H1 (cell line): ENCODE measurements around the gene MNS1. TPM values are rescaled to one million over a fixed set of nuclear protein-coding genes. Genes with fewer than 3 reads are reported as not detected.

Experiments
- CTCF ChIA-PET: fragments of 300-600 bp; sonication (Branson Sonifier 250); formaldehyde crosslinking; loops from one replicate; lab custom pipeline; 2021; ENCODE audit not compliant: partially characterized antibody; lab: Charles Lee
- POLR2A ChIA-PET: fragments of 300-600 bp; sonication (Branson Sonifier 250); formaldehyde crosslinking; loops from one replicate; lab custom pipeline; 2021; ENCODE audit warnings: inconsistent platforms; ENCODE audit not compliant: partially characterized antibody; lab: Charles Lee
- DNase-seq, 2 experiments: peaks; one replicate each; pipeline versions ENCODE4 v3.0.0 to v3.0.0-alpha.2; 2010 to 2022; ENCODE audit warnings: low spot score in 2 of 2, low read depth in 1 of 2, mixed read lengths in 1 of 2
- FAIRE-seq: peaks from 2 replicates; lab custom pipeline; 2011; peaks lifted over from hg19 to GRCh38; lab: Jason Lieb, UNC
- H2AFZ ChIP-seq: 2 replicates; pipeline ENCODE4 v1.8.1; 2012; ENCODE audit warnings: low read length, inconsistent platforms
- H2AK5ac ChIP-seq: 2 replicates; pipeline ENCODE4 v1.6.1; 2013; ENCODE audit warnings: low read depth, low read length
- H2BK120ac ChIP-seq: replicated peaks from 2 replicates; pipeline ENCODE3; 2013; ENCODE audit warnings: low read depth, low read length, inconsistent platforms
- H2BK12ac ChIP-seq: 2 replicates; pipeline ENCODE4 v1.6.1; 2013; ENCODE audit warnings: low read depth, low read length
- H2BK15ac ChIP-seq: 2 replicates; pipeline ENCODE4 v1.6.1; 2013; ENCODE audit warnings: low read length
- H2BK20ac ChIP-seq: 2 replicates; pipeline ENCODE4 v1.6.1; 2013; ENCODE audit warnings: low read length
- H2BK5ac ChIP-seq: 2 replicates; pipeline ENCODE4 v1.6.1; 2013; ENCODE audit warnings: low read depth, low read length
- H3K14ac ChIP-seq: 2 replicates; pipeline ENCODE4 v1.6.1; 2013; ENCODE audit warnings: inconsistent platforms; ENCODE audit not compliant: insufficient read length
- H3K18ac ChIP-seq: 2 replicates; pipeline ENCODE4 v1.6.1; 2013; ENCODE audit warnings: low read length; ENCODE audit errors: extremely low read depth
- H3K23ac ChIP-seq: 2 replicates; pipeline ENCODE4 v1.6.1; 2013; ENCODE audit warnings: inconsistent platforms; ENCODE audit not compliant: insufficient read length
- H3K23me2 ChIP-seq: 2 replicates; pipeline ENCODE4 v1.6.1; 2013; ENCODE audit warnings: low read depth, low read length
- H3K27ac ChIP-seq: 2 replicates; pipeline ENCODE4 v1.6.1; 2011; ENCODE audit warnings: low read depth, low read length, inconsistent platforms
- H3K27me3 ChIP-seq, 4 experiments: replicated peaks in 1 of 4; 1 replicate in 1 of 4; 2 replicates in 3 of 4; pipeline versions ENCODE4 v1.6.1 to v1.8.1; 2011 to 2013; ENCODE audit warnings: low read length in 3 of 4, mild to moderate bottlenecking in 3 of 4, inconsistent platforms in 2 of 4, mixed read lengths in 2 of 4, moderate library complexity in 1 of 4; ENCODE audit not compliant: control insufficient read depth in 3 of 4, insufficient read depth in 3 of 4; ENCODE audit errors: extremely low read depth in 1 of 4
- H3K36me3 ChIP-seq, 4 experiments: 2 replicates each; pipeline versions ENCODE4 v1.6.1 to v1.8.1; 2011 to 2013; ENCODE audit warnings: mild to moderate bottlenecking in 4 of 4, low read length in 3 of 4, moderate library complexity in 2 of 4, control low read depth in 1 of 4, inconsistent platforms in 1 of 4; ENCODE audit not compliant: insufficient read depth in 4 of 4, control insufficient read depth in 2 of 4
- H3K4ac ChIP-seq: replicated peaks from 2 replicates; pipeline ENCODE3; 2013; ENCODE audit warnings: low read length, low read depth, mixed read lengths, inconsistent platforms; ENCODE audit not compliant: insufficient read length
- H3K4me1 ChIP-seq, 4 experiments: replicated peaks in 1 of 4; 1 replicate in 1 of 4; 2 replicates in 3 of 4; pipeline versions ENCODE4 v1.6.1 to v1.8.1; 2011 to 2013; ENCODE audit warnings: low read length in 3 of 4, inconsistent platforms in 2 of 4, mixed read lengths in 1 of 4; ENCODE audit not compliant: insufficient read depth in 4 of 4, control insufficient read depth in 3 of 4
- H3K4me2 ChIP-seq, 2 experiments: 2 replicates each; pipeline versions ENCODE4 v1.6.1 to v1.8.1; 2011 to 2013; ENCODE audit warnings: low read depth in 2 of 2, low read length in 2 of 2, control low read depth in 1 of 2, inconsistent platforms in 1 of 2, mild to moderate bottlenecking in 1 of 2; ENCODE audit not compliant: insufficient read depth in 1 of 2
- H3K4me3 ChIP-seq, 4 experiments: fragments of 200-600, 300-600 bp in 1 of 4; sonication (generic), shearing (Covaris generic), sonication (Bioruptor Twin) in 1 of 4; 2 replicates each; pipeline versions ENCODE4 v1.5.1 to v1.8.1; 2011 to 2016; ENCODE audit warnings: low read length in 4 of 4, low read depth in 3 of 4, control low read depth in 2 of 4, inconsistent platforms in 2 of 4, mild to moderate bottlenecking in 2 of 4, mixed read lengths in 1 of 4, moderate library complexity in 1 of 4; ENCODE audit not compliant: insufficient read depth in 2 of 4; ENCODE audit errors: extremely low read depth in 1 of 4
- H3K56ac ChIP-seq: replicated peaks from 2 replicates; pipeline ENCODE3; 2013; ENCODE audit warnings: low read depth, mild to moderate bottlenecking, mixed read lengths, low read length, inconsistent platforms; ENCODE audit not compliant: insufficient read length
- H3K79me1 ChIP-seq: 2 replicates; pipeline ENCODE4 v1.6.1; 2013; ENCODE audit warnings: low read depth, low read length, control low read depth
- H3K79me2 ChIP-seq, 2 experiments: 2 replicates each; pipeline versions ENCODE4 v1.6.1 to v1.8.1; 2012 to 2013; ENCODE audit warnings: low read length in 2 of 2, mild to moderate bottlenecking in 2 of 2, inconsistent platforms in 1 of 2; ENCODE audit not compliant: insufficient read depth in 2 of 2, control insufficient read depth in 1 of 2
- H3K9ac ChIP-seq, 4 experiments: replicated peaks in 1 of 4; 1 replicate in 1 of 4; 2 replicates in 3 of 4; pipeline versions ENCODE4 v1.6.1 to v1.8.1; 2011 to 2013; ENCODE audit warnings: low read depth in 3 of 4, low read length in 3 of 4, control low read depth in 2 of 4, mild to moderate bottlenecking in 2 of 4, moderate library complexity in 2 of 4, inconsistent platforms in 1 of 4; ENCODE audit errors: extremely low read depth in 1 of 4
- H3K9me3 ChIP-seq, 2 experiments: 2 replicates each; pipeline versions ENCODE4 v1.6.1 to v1.8.1; 2012 to 2013; ENCODE audit warnings: mild to moderate bottlenecking in 2 of 2, moderate library complexity in 2 of 2, control low read depth in 1 of 2, inconsistent platforms in 1 of 2, low read depth in 1 of 2, low read length in 1 of 2, mixed read lengths in 1 of 2; ENCODE audit not compliant: insufficient read depth in 2 of 2
- H4K20me1 ChIP-seq, 2 experiments: replicated peaks in 1 of 2; 2 replicates each; pipeline versions ENCODE3 to v1.8.1; 2011 to 2013; ENCODE audit warnings: inconsistent platforms in 2 of 2, low read length in 2 of 2, mild to moderate bottlenecking in 1 of 2; ENCODE audit not compliant: insufficient read depth in 2 of 2, control insufficient read depth in 1 of 2
- H4K5ac ChIP-seq: 2 replicates; pipeline ENCODE4 v1.6.1; 2013; ENCODE audit warnings: low read length, low read depth, mixed read lengths, inconsistent platforms; ENCODE audit not compliant: insufficient read length
- H4K8ac ChIP-seq: 2 replicates; pipeline ENCODE4 v1.8.0; 2013; ENCODE audit warnings: mild to moderate bottlenecking, moderate library complexity, low read length, inconsistent platforms; ENCODE audit not compliant: insufficient read depth; ENCODE audit errors: extremely low read depth
- H4K91ac ChIP-seq: replicated peaks from 2 replicates; pipeline ENCODE3; 2013; ENCODE audit warnings: low read length, mixed read lengths, inconsistent platforms; ENCODE audit not compliant: insufficient read length
- CEBPB ChIP-seq: IDR thresholded peaks from 2 replicates; pipeline ENCODE4 v1.6.1; 2012; ENCODE audit warnings: low read depth, low read length
- CTCF ChIP-seq, 3 experiments: IDR thresholded peaks; 1 replicate in 2 of 3; 2 replicates in 1 of 3; pipeline versions ENCODE4 v1.5.1 to v1.6.1; 2011; ENCODE audit warnings: low read length in 3 of 3, mild to moderate bottlenecking in 3 of 3, inconsistent platforms in 2 of 3, low read depth in 1 of 3, moderate library complexity in 1 of 3; ENCODE audit not compliant: insufficient read depth in 1 of 3; ENCODE audit errors: control extremely low read depth in 1 of 3
- HDAC2 ChIP-seq, 2 experiments: fragments of 300-600 bp in 1 of 2; sonication (generic) in 1 of 2; IDR thresholded peaks; 2 replicates each; pipeline ENCODE4 v1.6.1; 2011 to 2012; ENCODE audit warnings: low read depth in 2 of 2, low read length in 2 of 2, mild to moderate bottlenecking in 2 of 2, moderate library complexity in 2 of 2, borderline replicate concordance in 1 of 2, inconsistent platforms in 1 of 2
- RAD21 ChIP-seq, 2 experiments: IDR thresholded peaks in 1 of 2; conservative IDR thresholded peaks in 1 of 2; 2 replicates each; pipeline ENCODE4 v1.6.1; 2011; ENCODE audit warnings: low read depth in 2 of 2, low read length in 2 of 2, improper control_type of control experiment in 1 of 2, inconsistent platforms in 1 of 2, mild to moderate bottlenecking in 1 of 2, moderate library complexity in 1 of 2
- RNF2 ChIP-seq: fragments of 200-900, 300-1000 bp; sonication (generic); IDR thresholded peaks from 2 replicates; pipeline ENCODE4 v1.7.1; 2016; ENCODE audit warnings: borderline replicate concordance, low read depth, mild to moderate bottlenecking, antibody characterized with exemption, low read length; ENCODE audit not compliant: poor library complexity, severe bottlenecking; ENCODE audit errors: missing control alignments
- TEAD4 ChIP-seq: IDR thresholded peaks from 2 replicates; pipeline ENCODE4 v1.6.1; 2012; ENCODE audit warnings: low read depth, low read length, inconsistent platforms, mixed read lengths
- WGBS, 2 experiments: shearing (Covaris generic) in 1 of 2; methylation state at CpG; one replicate each; pipeline versions ENCODE4 v1.1.6 to v1.1.7; 2013 to 2015; ENCODE audit warnings: low lambda C conversion rate in 2 of 2, mixed read lengths in 2 of 2, inconsistent platforms in 1 of 2, low coverage in 1 of 2, missing lambda C conversion rate in 1 of 2; ENCODE audit not compliant: insufficient replicate concordance in 2 of 2, insufficient coverage in 1 of 2, insufficient read length in 1 of 2; ENCODE audit errors: extremely low coverage in 1 of 2, missing lambda C conversion rate in 1 of 2; 5-methylcytosine and 5-hydroxymethylcytosine counted together
- polyA plus RNA-seq, 7 experiments: library from polyadenylated mRNA; depleted of rRNA in 3 of 7; stranded (reverse) in 5 of 7; unstranded in 2 of 7; fragments of >200 nt in 5 of 7; fragments of 200-250 nt in 2 of 7; gene quantifications; 1 replicate in 5 of 7; 2 replicates in 1 of 7; 4 replicates in 1 of 7; pipeline versions ENCODE4 v1.2.1 to v1.2.3, GENCODE V29; 2011 to 2013; ENCODE audit warnings: missing spikeins in 2 of 7, mixed read lengths in 2 of 7
- total RNA-seq: library from RNA; stranded (reverse); fragmentation: NEBNext Ultra II Directional; extraction: Animal tissue kit (Norgen Biotek cat#: 25700); gene quantifications from 2 replicates; pipeline ENCODE4 v1.2.1, GENCODE V29; 2021

MNS1 gene
- total and polyA plus RNA-seq, 2 of the 8 experiments (the other 6 are each of a cell fraction or from before 2014, with no cell fraction given) = 0.57 TPM; not detected in 1

- no peak overlapping the region for H3K4me2 ChIP-seq
- no peak for TF ChIP-seq RNF2
- peak; percentile 45; the same call in 1 of the 2 replicates for TF ChIP-seq TEAD4
- TF ChIP-seq RAD21 (IDR thresholded peaks at IDR 0.05 in 1 of 2, conservative IDR thresholded peaks at IDR 0.05 in 1 of 2; ENCODE audit: low read depth in 2 of 2, low read length in 2 of 2) = peak; percentile 79 to 82
- no peak for TF ChIP-seq HDAC2 (IDR thresholded peaks at IDR 0.05; ENCODE audit: borderline replicate concordance in 1 of 2, low read depth in 2 of 2, low read length in 2 of 2)
- peak; percentile 44; the same call in 1 of the 2 replicates for TF ChIP-seq CEBPB
- TF ChIP-seq CTCF (IDR thresholded peaks at IDR 0.05; ENCODE audit: control extremely low read depth in 1 of 3, insufficient read depth in 1 of 3, low read depth in 1 of 3, low read length in 3 of 3) = peak in 2 of 3 experiments; percentile 40 to 68; a peak in 2 of 4 replicates
- H3K14ac ChIP-seq = no peak overlapping the region
- H3K9ac ChIP-seq = no peak overlapping the region
- no peak for DNase-seq
- WGBS, 2 experiments = 77% methylated on average over 7 of the region's 7 CpGs; no CpG with 5 or more reads in 1 of the 2 experiments
- no peaks in the 10 kb centered on the region for H4K20me1 ChIP-seq
- H4K8ac ChIP-seq = no peak overlapping the region
- H2BK12ac ChIP-seq = no peak overlapping the region
- no peaks in the 10 kb centered on the region for H3K9me3 ChIP-seq
- no peak overlapping the region for H2BK20ac ChIP-seq
- H3K23me2 ChIP-seq = no peaks in the 10 kb centered on the region
- H3K4me3 ChIP-seq = no peak overlapping the region
- H2BK120ac ChIP-seq = no peak overlapping the region
- no peaks in the 10 kb centered on the region for H3K79me2 ChIP-seq
- H3K79me1 ChIP-seq = no peaks in the 10 kb centered on the region
- no peaks in the 10 kb centered on the region for H3K27me3 ChIP-seq
- no peak overlapping the region for H4K5ac ChIP-seq
- no peak overlapping the region for H3K23ac ChIP-seq
- CTCF ChIA-PET = interaction anchor here (0.7 to 9.0 kb wide), 10 partner anchors 22 to 631 kb away, joined by 3 to 113 read pairs (median 3); no protein-coding TSS in a partner anchor
- FAIRE-seq = no peak
- H3K4me1 ChIP-seq = no peaks in the 10 kb centered on the region
- no peak overlapping the region for H2BK15ac ChIP-seq
- no peak overlapping the region for H2AK5ac ChIP-seq
- no peak overlapping the region for H4K91ac ChIP-seq
- H2AFZ ChIP-seq = no peak overlapping the region
- H3K18ac ChIP-seq = no peak overlapping the region
- H3K56ac ChIP-seq = no peak overlapping the region
- POLR2A ChIA-PET = interaction anchor here (0.5 to 0.6 kb wide), 2 partner anchors 305 to 369 kb away, joined by 3 read pairs; no protein-coding TSS in a partner anchor
- H3K4ac ChIP-seq = no peak overlapping the region
- H3K27ac ChIP-seq = no peak overlapping the region
- no peak overlapping the region for H2BK5ac ChIP-seq
- no peaks in the 10 kb centered on the region for H3K36me3 ChIP-seq
Observed at GRCh38 chr15:56496635-56497034, 31.7 kb upstream of the MNS1 start.
